ENCODE data around the gene UQCRQ. TPM values are rescaled to one million over a fixed set of nuclear protein-coding genes. Genes with fewer than 3 reads are reported as not detected.
A peak's percentile ranks its signal among the peaks of the same experiment; 100 is the strongest.

UQCRQ gene
- total RNA-seq (100 to 1,000 TPM; 133 to 235 (median 189) TPM), polyA plus RNA-seq (100 to 1,000 TPM; 208 to 216 TPM)

- 0 to 1% methylated on average over 54 to 55 of the region's 55 CpGs for WGBS, 2 donors
- peak; percentile 89 to 99 (median 96) for DNase-seq
- H3K4me1 ChIP-seq = peaks cover 0 to 16% (median 0%) of the 10 kb centered on the region in 3 donors
- peak; percentile 97 to 99 (median 98) for ATAC-seq
- H3K9me3 ChIP-seq = no peaks in the 10 kb centered on the region
- H3K27ac ChIP-seq = peak within 1 kb of the TSS; percentile 91 to 96 (median 94)
- peak within 1 kb of the TSS; percentile 62 to 90 (median 76) for H3K4me3 ChIP-seq
- FAIRE-seq = peak; percentile 91
- no peak for TF ChIP-seq CTCF (IDR thresholded peaks at IDR 0.05)
- intact Hi-C loops (cut with DNase I) = no loop called here
- H3K27me3 ChIP-seq = no peaks in the 10 kb centered on the region
- peaks cover 0 to 3% (median 0%) of the 10 kb centered on the region in 3 donors for H3K36me3 ChIP-seq
These were observed at the start of gene UQCRQ, which contains the start of gene GDF9 for GRCh38 chr5:132866342-132867045. TSS of gene UQCRQ (plus strand) at chr5:132866642. CDS start at chr5:132866882, 240 bp downstream. TSS of gene GDF9 (minus strand) at chr5:132866469. CDS start at chr5:132864533, 1,936 bp downstream.

- Histone ChIP-seq H3K4me3 (no peak overlapping the region), H3K36me3 (no peaks in the 10 kb centered on the region), H3K4me1 (peaks cover 0 to 8% (median 3%) of the 10 kb centered on the region in 3 donors), H3K27me3 (no peaks in the 10 kb centered on the region), H3K27ac (no peak overlapping the region), H3K9me3 (no peaks in the 10 kb centered on the region)
- no peak for ATAC-seq
- 7 to 8% methylated on average over 1 of the region's 1 CpG for WGBS, 2 donors
- TF ChIP-seq CTCF (IDR thresholded peaks at IDR 0.05) = no peak
- intact Hi-C loops (cut with DNase I) = no loop called here
- FAIRE-seq = no peak
- DNase-seq = no peak
These were observed 49.4 kb upstream of the UQCRQ start for GRCh38 chr5:132817011-132817410.

- FAIRE-seq = no peak
- intact Hi-C loops (cut with DNase I) = no loop called here
- H3K36me3 ChIP-seq = no peaks in the 10 kb centered on the region
- H3K9me3 ChIP-seq = no peaks in the 10 kb centered on the region
- no peaks in the 10 kb centered on the region for H3K4me1 ChIP-seq
- 61 to 62% methylated on average over 26 of the region's 26 CpGs for WGBS, 2 donors
- TF ChIP-seq CTCF (IDR thresholded peaks at IDR 0.05) = no peak
- H3K27me3 ChIP-seq = no peaks in the 10 kb centered on the region
- H3K4me3 ChIP-seq = no peak overlapping the region
- ATAC-seq = no peak
- no peak overlapping the region for H3K27ac ChIP-seq
- no peak for DNase-seq
These were observed 47.0 kb upstream of the UQCRQ start for GRCh38 chr5:132819468-132819867.

- Histone ChIP-seq H3K27me3 (no peaks in the 10 kb centered on the region), H3K36me3 (peaks cover 0 to 5% (median 0%) of the 10 kb centered on the region in 3 donors), H3K9me3 (no peaks in the 10 kb centered on the region), H3K4me3 (no peak overlapping the region), H3K27ac (no peak overlapping the region), H3K4me1 (no peaks in the 10 kb centered on the region)
- ATAC-seq (peak; percentile 82 to 94 (median 89)), FAIRE-seq (no peak), DNase-seq (peak; percentile 81 to 99 (median 92))
- WGBS, 2 donors = 14 to 19% methylated on average over 15 of the region's 15 CpGs
- peak; percentile 87 to 94 (median 91) for TF ChIP-seq CTCF (IDR thresholded peaks at IDR 0.05)
- intact Hi-C loops (cut with DNase I) = loop anchor here in 1 of 3 donors (5.0 to 10.0 kb wide), 3 partner anchors 65 to 295 kb away; no protein-coding TSS in a partner anchor
These were observed 46.2 kb upstream of the UQCRQ start for GRCh38 chr5:132820162-132820754.
